ENCODE data around the gene MTMR3. TPM values are rescaled to one million over a fixed set of nuclear protein-coding genes. Genes with fewer than 3 reads are reported as not detected.
A peak's percentile ranks its signal among the peaks of the same experiment; 100 is the strongest.
"Not testable (repeated sequence)": the region's sequence is repeated elsewhere in the genome, so short reads cannot be mapped to it uniquely, and the experiment has no call there.

The MTMR3 gene
- polyA plus RNA-seq, 5 donors: 35.2 to 47.1 (median 42.1) TPM

DNA sequence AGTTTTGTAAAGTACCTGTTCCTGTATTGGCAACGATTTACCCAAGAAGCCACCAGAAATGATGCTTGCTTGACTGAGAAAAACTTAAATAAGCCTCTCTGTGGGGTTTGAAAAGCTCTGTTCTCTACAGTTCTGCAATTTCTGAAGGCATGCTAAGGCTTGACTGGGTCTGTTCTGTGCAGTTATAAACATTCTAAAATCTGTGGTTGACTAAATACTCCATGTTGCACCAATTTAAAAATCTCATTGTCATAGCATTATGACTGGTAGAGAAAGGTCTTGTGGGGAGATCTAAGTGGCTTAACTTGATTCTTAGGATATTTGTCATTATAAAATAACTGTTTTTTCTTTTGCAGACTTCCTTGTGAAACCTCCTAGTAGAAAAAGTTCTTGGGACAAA lies 73.7 kb downstream of the MTMR3 start:
- DNase-seq: no peak

DNA sequence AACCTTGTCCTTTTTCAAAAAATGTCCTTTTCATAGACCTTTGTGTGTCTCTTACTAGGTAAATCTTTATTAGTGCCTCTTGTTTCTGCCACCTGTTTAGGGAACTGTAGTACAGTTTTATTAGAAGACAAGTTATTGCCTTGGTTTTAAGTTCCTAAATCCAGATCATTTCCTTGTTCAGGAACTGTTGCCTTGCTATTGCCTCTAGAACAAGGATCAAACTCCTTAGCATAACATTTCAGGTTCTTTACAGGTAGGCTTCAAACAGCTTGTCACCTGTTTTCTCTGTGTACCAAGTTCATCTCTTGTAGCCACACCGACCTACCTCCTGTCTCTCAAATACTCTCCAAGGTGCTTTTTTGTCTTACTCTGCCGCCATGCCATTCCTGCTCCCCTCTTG lies 75.2 kb downstream of the MTMR3 start:
- DNase-seq: no peak

DNA sequence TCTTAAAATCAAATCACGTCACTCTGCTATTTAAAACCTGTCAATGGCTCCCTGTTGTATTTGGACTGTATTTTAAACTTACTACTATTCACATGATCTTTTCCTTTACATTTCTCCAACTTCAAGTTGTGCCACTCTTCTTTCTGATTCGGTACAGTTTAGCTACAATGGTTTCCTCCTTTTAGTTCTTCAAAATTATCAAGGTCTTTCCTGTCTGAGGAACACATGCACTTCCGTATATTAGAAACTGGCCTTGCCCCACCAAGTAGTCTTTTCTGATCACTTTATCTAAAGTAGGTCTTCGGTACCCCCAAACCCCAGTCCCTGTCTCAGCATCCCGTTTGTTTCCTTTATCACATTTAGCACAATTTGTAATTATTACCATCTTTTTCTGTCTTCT lies 81.8 kb downstream of the MTMR3 start:
- no peak for DNase-seq

DNA sequence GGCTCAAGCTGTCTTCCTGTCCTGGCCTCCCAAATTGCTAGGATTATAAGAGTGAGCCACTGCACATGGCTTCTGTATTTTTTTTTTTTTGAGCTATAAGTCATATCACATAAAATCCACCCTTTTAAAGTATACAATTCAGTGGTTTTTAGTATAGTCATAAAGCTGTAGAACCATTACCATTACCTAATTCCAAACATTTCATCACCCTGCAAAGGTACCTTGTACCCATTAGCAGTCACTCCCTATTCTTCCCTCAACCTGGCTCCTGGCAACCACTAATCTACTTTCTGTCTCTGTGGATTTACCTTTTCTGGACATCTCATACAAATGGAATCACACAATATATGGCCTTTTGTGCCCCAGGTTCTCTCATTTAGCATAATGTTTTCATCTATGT lies 84.5 kb downstream of the MTMR3 start:
- no peak for DNase-seq

DNA sequence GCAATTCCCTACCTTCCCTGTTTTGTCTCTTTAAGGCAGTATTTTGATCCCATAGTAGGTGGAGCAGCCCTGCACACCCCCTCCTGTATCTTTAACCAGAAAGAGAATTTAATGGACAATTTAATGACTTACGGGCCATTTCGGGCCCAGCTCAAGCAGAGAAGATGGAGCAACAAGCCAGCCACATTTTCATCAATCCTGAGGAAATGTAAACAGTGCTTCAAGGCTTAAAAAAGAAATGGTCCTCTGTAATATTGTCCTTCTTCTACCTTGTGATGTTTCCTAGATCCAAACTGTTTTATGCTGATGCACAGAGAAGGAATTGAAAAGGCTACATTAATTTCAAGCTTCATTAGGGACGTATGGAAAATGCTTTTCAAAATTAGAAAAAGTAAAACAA lies 88.6 kb downstream of the MTMR3 start:
- no peak for DNase-seq

DNA sequence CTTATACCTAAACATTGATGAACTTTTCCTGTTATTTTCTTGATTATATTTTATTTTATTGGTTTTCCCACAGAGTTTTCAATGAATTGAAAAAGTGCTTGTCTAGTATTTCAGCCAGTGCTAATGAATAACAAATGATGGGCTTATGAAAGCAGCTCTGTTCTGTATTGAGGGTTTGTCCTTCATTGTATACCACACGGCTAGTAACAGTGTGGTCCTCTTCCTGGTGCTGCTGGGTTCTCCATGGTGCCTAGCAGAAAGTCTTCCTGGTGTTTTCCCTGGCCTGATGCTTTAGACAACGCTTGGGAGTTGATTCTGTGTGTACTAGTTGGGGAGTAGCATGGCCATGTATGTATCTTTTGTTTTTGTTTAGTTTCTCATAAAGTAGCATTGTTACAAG lies 89.1 kb downstream of the MTMR3 start:
- DNase-seq: no peak

DNA sequence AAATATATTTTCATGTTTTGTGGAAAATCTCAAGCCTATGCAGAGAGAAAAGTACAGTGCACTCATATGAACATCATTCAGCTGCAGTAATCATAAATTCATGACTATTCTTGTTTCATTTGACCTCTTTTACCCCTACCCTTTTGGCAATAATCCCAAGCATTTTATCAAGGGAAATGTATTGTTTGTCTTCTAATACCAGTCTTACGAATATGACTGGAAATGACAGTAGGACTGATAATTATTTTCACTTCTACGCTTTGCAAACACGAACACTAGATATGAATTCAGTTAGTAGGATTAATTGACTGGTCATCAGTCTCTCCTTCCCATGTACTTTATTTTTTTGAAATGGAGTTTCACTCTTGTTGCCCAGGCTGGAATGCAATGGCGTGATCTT lies 90.3 kb downstream of the MTMR3 start:
- DNase-seq: no peak

DNA sequence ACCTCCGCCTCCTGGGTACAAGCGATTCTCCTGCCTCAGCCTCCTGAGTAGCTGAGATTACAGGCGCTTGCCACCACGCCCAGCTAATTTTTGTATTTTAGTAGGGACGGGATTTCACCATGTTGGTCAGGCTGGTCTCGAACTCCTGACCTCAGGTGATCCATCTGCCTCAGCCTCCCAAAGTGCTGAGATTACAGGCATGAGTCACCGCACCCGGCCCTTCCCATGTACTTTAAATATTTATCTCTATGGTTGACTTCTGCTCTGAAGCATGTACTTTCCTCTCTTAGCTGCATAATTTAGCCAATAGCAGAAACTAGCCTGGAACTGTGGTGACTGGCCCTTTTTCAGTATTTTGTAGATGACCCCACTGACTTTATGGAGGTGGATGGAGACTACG lies 90.7 kb downstream of the MTMR3 start:
- not testable (repeated sequence) for DNase-seq

DNA sequence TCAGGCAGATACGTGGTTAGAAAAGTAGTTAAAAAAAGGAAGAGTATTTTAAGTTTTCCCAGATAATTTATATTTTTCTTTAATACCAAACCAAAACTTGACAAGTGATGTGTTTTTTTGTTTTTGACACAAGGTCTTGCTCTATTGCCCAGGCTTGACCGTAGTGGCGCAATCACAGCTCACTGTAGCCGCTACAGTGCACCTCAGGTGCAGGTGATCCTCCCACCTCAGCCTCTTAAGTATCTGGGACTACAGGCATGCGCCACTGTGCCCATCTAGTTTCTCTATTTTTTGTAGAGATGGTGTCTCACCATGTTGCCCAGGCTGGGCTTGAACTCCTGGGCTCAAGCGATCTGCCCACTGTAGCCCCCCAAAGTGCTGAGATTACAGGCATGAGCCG lies 92.5 kb downstream of the MTMR3 start:
- no peak for DNase-seq

DNA sequence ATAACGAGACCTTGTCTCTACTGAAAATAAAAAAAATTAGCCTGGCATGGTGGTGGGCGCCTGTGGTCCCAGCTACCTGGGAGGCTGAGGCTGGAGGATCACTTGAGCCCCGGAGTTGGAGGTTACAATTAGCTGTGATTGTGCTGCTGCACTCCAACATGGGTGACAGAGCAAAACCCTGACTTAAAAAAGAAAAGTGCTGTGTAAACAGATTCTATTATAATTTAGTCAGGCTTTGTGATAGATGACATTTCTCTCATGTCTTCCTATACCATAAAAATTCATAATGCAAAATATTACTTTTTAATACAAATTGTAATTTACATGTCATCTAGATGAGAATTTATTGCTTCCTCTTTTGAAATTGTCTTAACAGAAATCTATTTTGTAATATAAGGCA lies 94.1 kb downstream of the MTMR3 start:
- no peak for DNase-seq

DNA sequence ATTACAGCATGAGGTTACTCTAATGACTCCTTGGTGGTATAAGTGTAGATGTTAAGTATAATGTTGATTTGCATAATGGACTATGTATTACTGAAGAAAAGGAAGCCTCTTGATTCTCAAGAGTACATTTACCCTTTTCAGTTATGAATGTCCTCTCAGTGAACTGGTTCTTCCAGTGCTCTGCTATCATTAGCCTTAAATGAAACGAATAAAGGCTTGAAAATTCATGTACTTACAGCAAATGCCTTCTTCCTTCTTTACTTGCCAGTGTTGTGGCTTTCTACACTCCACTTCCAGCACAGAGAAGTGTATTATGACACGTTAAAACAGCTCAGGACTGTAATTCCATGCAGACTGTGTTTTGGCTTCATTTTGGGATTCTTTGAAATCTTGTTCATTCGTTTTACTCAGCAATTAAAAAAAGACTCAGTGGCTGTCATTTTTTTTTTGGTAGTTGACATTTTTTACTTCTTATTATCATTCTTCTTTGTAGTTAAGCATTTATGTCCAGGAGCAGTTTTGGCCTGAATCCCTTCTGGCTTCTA lies 96.9 kb downstream of the MTMR3 start:
- peak in 1 of 2 donors; percentile 18 for DNase-seq

DNA sequence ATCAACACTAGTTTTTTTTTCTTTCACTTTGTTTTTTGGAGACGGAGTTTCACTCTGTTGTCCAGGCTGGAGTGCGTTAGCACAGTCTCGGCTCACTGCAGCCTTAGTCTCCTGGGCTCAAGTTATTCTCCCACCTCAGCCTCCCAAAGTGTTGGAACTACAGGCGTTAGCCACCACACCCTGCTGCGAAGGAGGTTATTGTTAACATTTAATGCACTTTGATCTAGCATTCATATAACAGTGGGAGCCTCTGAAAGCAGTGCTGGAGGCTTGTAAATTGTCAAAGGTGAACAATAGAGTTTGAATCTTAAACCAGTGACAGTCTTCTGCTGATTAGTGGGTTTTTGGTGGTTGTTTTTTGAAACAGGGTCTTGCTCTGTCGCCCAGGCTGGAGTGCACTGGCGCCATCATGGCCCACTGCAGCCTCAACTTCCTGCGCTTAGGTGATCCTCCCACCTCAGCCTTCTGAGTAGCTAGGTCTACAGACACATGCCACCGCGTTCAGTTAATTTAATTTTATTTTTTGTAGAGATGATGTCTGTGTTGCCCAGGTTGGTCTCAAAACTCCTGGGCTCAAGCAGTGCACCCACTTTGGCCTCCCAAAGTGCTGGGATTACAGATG lies 100.4 kb downstream of the MTMR3 start:
- DNase-seq: no peak

DNA sequence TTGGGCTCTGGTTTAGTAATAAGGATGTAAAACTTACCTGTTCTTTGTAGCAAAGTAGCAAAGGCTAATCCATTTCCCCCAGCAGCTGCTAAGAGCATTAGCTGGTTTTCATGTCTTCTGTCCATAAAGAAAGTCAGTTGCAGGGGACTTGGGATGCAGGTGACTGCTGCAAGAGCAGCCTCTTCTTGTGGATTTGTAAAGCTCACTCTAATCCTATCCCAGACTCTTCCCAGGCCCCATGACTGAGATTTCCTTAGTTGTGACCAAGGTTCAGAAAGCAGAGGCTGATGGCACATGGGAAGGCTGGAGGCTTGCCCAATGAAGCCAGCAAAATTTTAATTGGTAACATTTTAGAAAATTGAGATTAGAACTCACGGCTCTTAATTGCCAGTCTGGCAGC lies 102.9 kb downstream of the MTMR3 start:
- no peak for DNase-seq

DNA sequence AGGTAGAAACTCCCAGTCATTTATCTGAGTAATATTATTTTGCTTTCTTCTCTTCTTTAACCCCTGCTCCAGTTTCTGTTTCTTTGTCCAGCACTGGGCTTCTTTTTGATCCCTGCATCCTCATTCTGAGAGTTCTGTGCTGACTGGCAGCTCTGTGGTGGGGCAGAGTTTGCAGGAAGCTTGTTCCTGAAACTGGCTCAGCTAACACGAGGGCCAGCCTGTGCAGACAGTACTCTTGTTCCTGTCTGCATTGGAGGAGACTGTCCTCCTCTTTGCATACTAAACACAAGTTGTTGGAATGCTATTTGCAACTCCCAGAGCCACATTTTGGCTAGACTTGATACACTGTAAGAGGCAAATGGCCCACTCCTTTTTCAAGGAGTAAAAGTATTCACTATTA lies 104.2 kb downstream of the MTMR3 start:
- DNase-seq: no peak

DNA sequence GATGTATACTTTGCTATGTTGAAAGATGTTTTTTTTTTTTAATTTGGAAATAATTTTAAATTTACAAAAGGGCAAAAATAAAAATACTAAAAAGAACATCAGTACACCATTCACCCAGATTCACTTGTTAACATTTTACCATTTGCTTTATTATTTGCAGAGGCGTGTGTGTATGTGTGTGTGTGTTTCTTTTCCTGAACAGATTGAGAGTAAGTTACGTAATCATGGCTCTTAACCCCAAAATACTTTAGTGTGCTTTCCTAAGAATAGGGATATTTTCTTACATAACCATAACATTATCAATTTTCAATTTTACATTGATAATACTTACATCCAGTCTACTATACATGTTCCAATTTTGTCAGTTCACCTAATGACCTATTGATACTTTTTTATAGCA lies 105.7 kb downstream of the MTMR3 start:
- no peak for DNase-seq

DNA sequence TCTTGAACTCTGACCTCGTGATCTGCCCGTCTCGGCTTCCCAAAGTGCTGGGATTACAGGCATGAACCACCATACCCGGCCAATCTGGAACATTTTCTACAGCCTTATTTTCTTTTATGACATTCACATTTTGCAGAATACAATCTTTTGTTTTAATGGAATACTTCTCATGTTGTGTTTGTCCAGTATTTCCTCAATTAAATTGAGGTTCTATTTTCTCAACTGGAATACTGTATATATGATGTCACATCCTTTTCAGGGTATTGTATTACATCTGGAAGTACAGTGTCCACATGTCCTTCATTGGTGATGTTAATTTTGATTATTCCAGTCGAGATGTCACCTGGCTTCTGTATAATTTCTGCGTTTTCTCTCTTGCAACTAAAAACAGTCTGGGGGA lies 106.5 kb downstream of the MTMR3 start:
- no peak for DNase-seq

DNA sequence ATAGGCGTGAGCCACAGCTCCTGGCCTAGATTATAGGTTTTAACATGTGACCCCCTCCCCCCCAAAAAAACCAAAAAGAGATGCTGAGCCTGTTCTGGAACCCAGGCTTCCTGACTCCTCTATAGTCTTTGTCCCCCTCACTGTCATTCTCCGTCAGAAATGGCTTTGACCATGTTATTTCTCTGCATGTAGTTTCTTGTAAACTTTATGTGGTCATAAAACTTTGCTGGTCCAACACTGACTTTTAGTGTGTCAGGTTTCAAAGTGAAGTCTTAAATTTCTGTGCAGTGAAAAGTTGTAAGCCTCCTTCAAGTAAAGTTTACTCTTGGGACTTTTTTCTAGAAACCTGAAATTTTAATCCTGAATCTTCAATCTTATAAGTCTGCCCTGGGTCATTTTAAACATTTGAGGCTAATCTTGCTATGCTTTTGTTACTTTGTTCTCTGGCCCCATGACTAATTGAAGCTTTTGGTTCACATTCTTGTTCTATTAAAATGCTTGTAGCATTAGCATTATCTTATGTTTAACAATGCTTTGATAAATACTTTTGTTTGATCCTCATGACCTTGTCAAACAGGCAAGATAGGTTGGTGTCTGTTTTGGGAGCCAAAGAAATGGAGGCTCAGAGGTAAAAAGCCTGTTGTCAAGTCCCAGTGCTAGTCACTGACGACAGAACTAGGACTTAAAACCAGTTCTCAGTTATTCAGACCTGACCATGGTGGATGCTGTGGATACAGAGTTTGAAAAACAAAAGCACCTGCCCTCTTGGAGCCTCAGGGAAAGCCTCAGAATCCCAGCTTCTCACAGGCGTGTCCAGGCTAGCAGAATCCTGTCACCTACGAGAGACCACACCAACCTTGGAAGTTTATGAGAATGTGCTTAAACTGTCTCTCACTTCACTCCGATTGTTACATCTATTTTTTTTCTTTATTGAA lies 109.6 kb downstream of the MTMR3 start:
- no peak for DNase-seq

DNA sequence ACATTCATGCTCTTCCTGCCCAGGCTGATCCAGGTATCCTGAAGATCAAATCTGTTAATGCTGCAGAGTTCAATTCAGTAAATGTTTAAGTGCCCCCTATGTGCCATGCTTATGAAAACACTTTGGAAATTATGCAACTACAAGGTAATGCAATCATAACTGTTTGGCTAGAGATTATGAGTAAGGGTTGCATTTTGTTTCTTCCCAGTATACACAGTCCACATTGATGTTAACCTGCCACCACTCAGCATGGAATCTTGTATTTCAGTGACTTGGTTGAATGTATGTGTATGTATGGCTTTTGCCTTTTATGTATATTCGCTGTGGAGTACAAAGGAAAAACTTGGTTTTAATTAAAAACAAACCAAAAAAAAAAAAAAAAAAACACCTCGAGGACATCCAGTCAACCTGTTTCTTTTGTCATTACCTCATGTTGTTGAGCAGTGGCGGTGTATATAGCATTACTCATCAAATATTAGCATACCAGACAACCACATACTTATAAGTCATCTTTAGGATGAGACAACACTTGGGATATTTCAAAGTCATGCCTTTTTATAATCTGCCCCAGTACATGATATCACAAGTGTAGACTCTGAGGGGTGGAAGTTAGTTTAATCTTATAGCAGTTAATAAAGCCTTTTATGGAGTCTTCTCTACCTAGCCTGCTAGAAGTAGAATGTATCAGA lies 111.2 kb downstream of the MTMR3 start:
- no peak for DNase-seq

DNA sequence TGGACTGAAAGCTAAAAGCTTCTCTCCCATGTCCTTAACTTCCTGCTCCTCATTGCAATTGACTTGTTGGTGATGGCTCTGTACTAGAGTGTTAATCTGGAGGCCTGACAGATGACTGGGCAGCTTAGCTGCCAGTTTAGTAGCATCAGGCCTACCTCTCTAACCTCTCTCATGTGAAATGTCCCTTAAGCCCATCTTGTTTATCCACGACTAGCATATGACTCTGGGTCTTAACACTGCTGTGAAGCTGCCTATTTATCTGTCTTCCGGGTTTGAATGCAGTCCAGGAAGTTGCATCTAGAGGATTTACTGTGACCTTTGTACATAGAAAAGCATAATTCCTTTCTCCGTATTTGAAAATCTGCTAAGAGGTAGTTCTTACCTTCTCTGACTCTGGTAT lies 112.0 kb downstream of the MTMR3 start:
- DNase-seq: no peak

DNA sequence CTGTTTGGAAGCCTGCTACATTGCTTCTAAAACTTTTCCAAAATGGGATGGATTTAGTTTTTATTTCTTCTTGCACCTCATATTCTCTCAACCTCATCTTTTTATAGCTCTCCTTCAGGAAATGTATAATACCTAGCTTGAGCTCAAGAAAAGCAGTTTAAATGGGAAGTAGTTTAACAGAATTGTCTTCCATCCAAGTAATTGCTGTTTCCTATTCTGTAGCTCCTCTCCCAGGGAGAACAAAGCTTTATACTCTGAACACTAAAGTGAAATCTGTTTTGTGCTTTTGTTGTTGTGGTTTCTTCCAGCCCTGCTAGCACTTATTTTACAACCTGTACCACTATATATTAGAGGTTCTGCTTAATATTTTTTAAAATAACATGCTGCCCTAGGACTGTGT lies 114.1 kb downstream of the MTMR3 start:
- DNase-seq: no peak

DNA sequence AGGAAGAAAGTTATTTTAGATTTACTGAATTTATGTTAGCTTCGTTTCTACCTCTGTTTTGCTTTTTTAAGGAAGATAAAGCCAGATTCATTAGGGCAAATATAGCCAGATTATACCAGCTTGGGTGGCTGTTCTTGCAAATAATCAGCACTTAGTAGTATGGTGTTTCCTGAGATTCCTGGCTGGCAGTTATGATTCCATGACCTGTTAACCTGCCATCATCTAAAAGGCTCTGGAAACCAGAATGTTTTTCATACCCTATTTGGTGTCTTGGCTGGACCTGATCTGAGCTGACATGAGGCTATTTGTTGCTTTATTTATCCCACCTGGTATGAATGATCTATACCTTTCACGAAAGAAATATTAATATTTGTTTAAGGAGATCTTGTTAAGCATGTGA lies 114.5 kb downstream of the MTMR3 start:
- DNase-seq: no peak

DNA sequence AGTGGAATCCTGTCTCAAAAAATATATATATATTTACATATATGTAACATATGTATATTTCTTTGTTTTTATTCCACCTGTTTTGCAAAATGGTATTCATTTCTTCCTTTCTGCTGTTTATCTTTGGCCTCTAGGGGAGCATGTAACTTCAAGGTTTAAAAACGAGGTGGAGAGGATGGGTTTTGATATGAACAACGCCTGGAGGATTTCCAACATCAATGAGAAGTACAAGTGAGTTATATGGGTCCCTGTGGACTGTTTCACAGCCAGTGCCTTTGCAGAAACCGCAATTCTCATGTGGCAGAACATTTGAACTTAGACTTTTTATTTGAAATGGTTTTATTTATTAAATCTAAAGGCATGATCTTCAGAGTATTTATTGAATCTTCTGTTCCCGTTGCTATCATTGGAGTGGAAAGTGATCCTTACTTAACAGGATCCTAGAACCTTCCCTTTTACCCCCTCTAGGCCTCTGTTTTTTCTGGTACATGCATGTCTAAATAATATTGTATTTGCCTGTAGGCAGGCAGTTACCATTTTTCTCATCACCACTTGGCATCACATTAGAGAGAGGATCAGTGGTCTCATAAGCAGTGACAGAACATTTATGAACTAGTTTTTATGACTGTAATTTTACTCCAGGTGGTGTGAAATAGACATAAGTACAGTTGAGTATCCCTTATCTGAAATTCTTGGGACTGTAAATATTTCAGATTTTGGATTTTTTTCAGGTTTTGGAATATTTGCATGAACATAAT lies 115.8 kb downstream of the MTMR3 start:
- DNase-seq: no peak
